ENCODE data around the gene ADAM23.
A peak's percentile ranks its signal among the peaks of the same experiment; 100 is the strongest.

Gene ADAM23

DNA sequence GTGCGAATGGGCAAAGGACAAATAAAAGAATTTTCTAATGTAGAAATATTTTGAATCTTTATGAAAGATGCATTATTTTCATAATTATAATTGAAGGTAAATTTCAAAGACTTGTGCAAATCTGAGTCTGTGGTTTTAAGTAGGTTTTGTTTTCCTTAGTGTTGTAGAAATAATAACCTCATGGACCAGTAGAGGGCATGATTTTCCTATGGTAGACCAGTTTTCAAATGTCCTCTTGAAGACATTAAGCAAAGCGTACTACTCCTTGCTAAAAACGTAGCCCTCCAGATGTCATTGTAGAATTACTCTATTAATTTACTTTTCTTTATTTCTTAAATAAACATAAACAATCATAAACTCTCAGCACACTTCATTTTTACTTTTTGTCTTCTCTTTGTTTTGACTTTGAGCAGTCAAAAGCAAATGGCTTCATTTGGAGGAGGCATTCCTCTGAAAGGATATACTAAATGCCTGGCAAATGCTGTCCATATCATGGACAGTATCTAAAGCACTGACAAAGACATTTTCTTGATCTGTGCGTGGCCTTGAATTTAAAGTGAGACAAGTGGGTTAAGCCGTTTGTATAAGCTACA is 113.1 kb downstream of the ADAM23 start:
- Histone ChIP-seq H3K36me3 (ENCODE audit: low read length) (no peaks in the 10 kb centered on the region), H2AFZ (ENCODE audit: low read depth, low read length, severe bottlenecking) (no peak overlapping the region), H3K9ac (ENCODE audit: low read length) (no peak overlapping the region), H3K9me2 (replicated peaks; ENCODE audit: insufficient read depth, low read length) (no peaks in the 10 kb centered on the region), H3K9me3 (ENCODE audit: insufficient read depth, low read length) (no peaks in the 10 kb centered on the region), H3K4me2 (ENCODE audit: low read depth, low read length, poor library complexity, severe bottlenecking) (no peak overlapping the region), H3K4me3 (ENCODE audit: insufficient read depth, low read length, poor library complexity, severe bottlenecking) (no peak overlapping the region), H3K27me3 (ENCODE audit: low read length) (no peaks in the 10 kb centered on the region), H3K79me2 (ENCODE audit: insufficient read depth, low read length) (no peaks in the 10 kb centered on the region), H3K27ac (ENCODE audit: low read depth, low read length) (no peak overlapping the region), H3F3A (ENCODE audit: insufficient read depth) (no peaks in the 10 kb centered on the region), H4K20me1 (ENCODE audit: low read depth, low read length) (no peaks in the 10 kb centered on the region)
- TF ChIP-seq, protein P1, sequence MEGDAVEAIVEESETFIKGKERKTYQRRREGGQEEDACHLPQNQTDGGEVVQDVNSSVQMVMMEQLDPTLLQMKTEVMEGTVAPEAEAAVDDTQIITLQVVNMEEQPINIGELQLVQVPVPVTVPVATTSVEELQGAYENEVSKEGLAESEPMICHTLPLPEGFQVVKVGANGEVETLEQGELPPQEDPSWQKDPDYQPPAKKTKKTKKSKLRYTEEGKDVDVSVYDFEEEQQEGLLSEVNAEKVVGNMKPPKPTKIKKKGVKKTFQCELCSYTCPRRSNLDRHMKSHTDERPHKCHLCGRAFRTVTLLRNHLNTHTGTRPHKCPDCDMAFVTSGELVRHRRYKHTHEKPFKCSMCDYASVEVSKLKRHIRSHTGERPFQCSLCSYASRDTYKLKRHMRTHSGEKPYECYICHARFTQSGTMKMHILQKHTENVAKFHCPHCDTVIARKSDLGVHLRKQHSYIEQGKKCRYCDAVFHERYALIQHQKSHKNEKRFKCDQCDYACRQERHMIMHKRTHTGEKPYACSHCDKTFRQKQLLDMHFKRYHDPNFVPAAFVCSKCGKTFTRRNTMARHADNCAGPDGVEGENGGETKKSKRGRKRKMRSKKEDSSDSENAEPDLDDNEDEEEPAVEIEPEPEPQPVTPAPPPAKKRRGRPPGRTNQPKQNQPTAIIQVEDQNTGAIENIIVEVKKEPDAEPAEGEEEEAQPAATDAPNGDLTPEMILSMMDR (IDR thresholded peaks at IDR 0.05; ENCODE audit: insufficient read depth, low read length, poor library complexity, severe bottlenecking), result peak; percentile 56
- no peak for TF ChIP-seq EZH2phosphoT487 (conservative IDR thresholded peaks at IDR 0.05; ENCODE audit: low read length)

DNA sequence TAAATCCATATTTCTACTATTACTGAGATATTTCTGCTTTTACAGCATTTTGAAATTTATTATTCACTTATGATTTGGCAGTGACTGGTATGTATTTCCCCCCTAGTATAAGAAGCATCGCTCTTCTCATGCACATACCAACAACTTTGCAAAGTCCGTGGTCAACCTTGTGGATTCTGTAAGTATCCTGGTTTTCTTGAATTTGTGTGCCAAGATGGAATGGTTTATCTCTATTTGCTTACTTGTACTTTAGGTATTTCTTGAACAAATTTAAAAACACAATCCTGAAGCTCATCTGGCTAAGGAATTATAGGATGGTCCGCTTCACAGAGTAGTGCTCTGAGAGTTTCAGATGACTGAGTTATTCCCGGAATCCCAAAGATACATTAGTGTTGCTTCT is 114.0 kb downstream of the ADAM23 start:
- Histone ChIP-seq H3K9ac (ENCODE audit: low read length) (no peak overlapping the region), H3K27me3 (ENCODE audit: low read length) (no peaks in the 10 kb centered on the region), H3K36me3 (ENCODE audit: low read length) (no peaks in the 10 kb centered on the region), H3K9me3 (ENCODE audit: insufficient read depth, low read length) (no peaks in the 10 kb centered on the region), H2AFZ (ENCODE audit: low read depth, low read length, severe bottlenecking) (no peak overlapping the region), H3K4me3 (ENCODE audit: insufficient read depth, low read length, poor library complexity, severe bottlenecking) (no peak overlapping the region), H3K27ac (ENCODE audit: low read depth, low read length) (no peak overlapping the region), H3K79me2 (ENCODE audit: insufficient read depth, low read length) (no peaks in the 10 kb centered on the region), H3F3A (ENCODE audit: insufficient read depth) (no peaks in the 10 kb centered on the region), H3K9me2 (replicated peaks; ENCODE audit: insufficient read depth, low read length) (no peaks in the 10 kb centered on the region), H4K20me1 (ENCODE audit: low read depth, low read length) (no peaks in the 10 kb centered on the region), H3K4me2 (ENCODE audit: low read depth, low read length, poor library complexity, severe bottlenecking) (no peak overlapping the region)
- no peak for TF ChIP-seq EZH2phosphoT487 (conservative IDR thresholded peaks at IDR 0.05; ENCODE audit: low read length)
- TF ChIP-seq, protein P1 (IDR thresholded peaks at IDR 0.05; ENCODE audit: insufficient read depth, low read length, poor library complexity, severe bottlenecking), result no peak

DNA sequence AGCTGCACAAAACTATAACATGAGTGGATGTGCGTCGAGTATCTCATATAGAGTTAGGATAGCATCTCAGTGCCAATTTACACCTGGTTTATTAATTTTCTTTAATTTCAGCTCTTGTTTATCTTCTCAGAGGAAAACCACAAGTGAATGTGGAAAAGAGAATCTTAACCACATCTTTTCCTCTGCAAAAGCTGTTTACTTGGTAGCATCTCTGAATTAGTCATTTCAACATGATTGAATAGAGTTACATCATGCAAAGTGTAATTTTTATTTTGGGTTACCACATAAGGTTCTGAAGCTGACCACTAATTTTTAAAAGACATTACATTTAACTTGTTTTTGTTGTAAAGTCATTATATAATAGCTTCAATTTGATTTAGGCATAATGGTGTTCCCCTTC is 115.2 kb downstream of the ADAM23 start:
- H3K4me3 ChIP-seq (ENCODE audit: insufficient read depth, low read length, poor library complexity, severe bottlenecking), result no peak overlapping the region
- no peaks in the 10 kb centered on the region for H3F3A ChIP-seq (ENCODE audit: insufficient read depth)
- no peaks in the 10 kb centered on the region for H3K9me3 ChIP-seq (ENCODE audit: insufficient read depth, low read length)
- no peak overlapping the region for H3K4me2 ChIP-seq (ENCODE audit: low read depth, low read length, poor library complexity, severe bottlenecking)
- no peaks in the 10 kb centered on the region for H3K79me2 ChIP-seq (ENCODE audit: insufficient read depth, low read length)
- H3K9ac ChIP-seq (ENCODE audit: low read length), result no peak overlapping the region
- no peak for TF ChIP-seq EZH2phosphoT487 (conservative IDR thresholded peaks at IDR 0.05; ENCODE audit: low read length)
- TF ChIP-seq, protein P1 (IDR thresholded peaks at IDR 0.05; ENCODE audit: insufficient read depth, low read length, poor library complexity, severe bottlenecking), result no peak
- H3K27me3 ChIP-seq (ENCODE audit: low read length), result no peaks in the 10 kb centered on the region
- no peaks in the 10 kb centered on the region for H3K9me2 ChIP-seq (replicated peaks; ENCODE audit: insufficient read depth, low read length)
- no peaks in the 10 kb centered on the region for H3K36me3 ChIP-seq (ENCODE audit: low read length)
- no peak overlapping the region for H2AFZ ChIP-seq (ENCODE audit: low read depth, low read length, severe bottlenecking)
- no peaks in the 10 kb centered on the region for H4K20me1 ChIP-seq (ENCODE audit: low read depth, low read length)
- no peak overlapping the region for H3K27ac ChIP-seq (ENCODE audit: low read depth, low read length)
